ENCODE data around the gene DLG3. TPM values are rescaled to one million over a fixed set of nuclear protein-coding genes. Genes with fewer than 3 reads are reported as not detected.

The DLG3 gene
- polyA plus RNA-seq, 2 donors: 13.8 to 19.0 TPM

DNA sequence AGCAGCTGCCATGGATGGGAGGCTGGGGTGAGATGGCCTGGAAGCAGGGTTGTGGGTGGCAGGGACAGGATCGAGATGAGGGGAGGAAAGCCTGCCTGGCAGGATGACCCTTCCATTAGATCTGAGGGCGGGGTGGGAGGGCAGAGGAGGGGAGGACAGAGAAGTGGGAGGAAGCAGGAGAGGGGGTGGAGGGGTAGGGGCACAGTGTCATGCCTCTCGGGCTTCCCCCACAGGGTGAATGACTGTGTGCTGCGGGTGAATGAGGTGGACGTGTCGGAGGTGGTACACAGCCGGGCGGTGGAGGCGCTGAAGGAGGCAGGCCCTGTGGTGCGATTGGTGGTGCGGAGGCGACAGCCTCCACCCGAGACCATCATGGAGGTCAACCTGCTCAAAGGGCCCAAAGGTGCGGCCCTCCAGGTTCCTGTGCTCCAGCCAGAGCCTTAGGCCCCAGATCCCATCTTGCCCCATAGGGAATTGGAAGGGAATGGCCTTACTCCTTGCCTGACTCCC, 4.9 kb downstream of the DLG3 start:
- Histone ChIP-seq H3K36me3 (ENCODE audit: control insufficient read depth in 2 of 2, insufficient read depth in 2 of 2, low read length in 1 of 2) (no peaks in the 10 kb centered on the region), H3K27me3 (ENCODE audit: control insufficient read depth in 1 of 2, insufficient read depth in 2 of 2, low read length in 2 of 2) (peaks cover 2 to 7% of the 10 kb centered on the region in 2 donors), H3K27ac (ENCODE audit: low read depth in 2 of 2, low read length in 1 of 2) (no peak overlapping the region), H3K9me3 (ENCODE audit: control insufficient read depth in 2 of 2, insufficient read depth in 1 of 2, low read depth in 1 of 2, low read length in 1 of 2) (no peaks in the 10 kb centered on the region), H3K4me1 (ENCODE audit: control insufficient read depth in 2 of 2, insufficient read depth in 2 of 2, low read length in 1 of 2) (peaks cover 0 to 4% of the 10 kb centered on the region in 2 donors), H3K4me3 (ENCODE audit: low read depth in 1 of 2, low read length in 2 of 2) (no peak overlapping the region)
- 93 to 95% methylated on average over 12 to 14 of the region's 14 CpGs for WGBS, 2 donors

DNA sequence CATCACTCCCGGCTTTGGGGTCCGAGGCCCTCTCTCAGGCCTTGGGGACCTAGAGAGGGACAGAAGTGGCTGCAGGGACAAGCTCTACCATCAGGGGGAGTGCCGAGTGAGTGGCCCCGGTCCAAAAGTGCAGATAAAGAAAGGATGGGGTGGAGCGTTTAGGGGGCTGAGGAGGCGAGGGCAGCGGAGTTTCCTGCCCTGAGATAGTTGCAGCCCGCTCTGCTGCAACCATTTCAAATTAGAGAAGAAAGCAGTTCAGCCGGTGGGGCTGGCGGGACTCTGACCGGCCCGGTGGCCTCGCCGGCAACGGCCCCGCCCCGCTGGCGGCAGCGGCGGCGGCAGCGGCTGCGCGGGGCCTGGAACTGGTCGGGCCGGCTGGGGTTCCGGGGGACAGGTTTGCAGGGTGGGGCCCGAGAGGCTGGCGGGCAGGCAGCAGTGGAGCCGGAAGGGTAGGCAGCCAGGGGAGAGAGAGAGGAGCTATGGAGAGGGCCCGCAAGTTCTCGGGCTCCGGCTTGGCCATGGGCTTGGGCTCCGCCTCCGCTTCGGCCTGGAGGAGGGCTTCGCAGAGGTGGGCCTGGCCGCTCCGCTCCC, 7.6 kb downstream of the DLG3 start:
- 1 to 31% methylated on average over 31 to 39 of the region's 39 CpGs for WGBS, 2 donors
- peaks cover 0 to 3% of the 10 kb centered on the region in 2 donors for H3K27me3 ChIP-seq (ENCODE audit: control insufficient read depth in 1 of 2, insufficient read depth in 2 of 2, low read length in 2 of 2)
- H3K4me3 ChIP-seq (ENCODE audit: low read depth in 1 of 2, low read length in 2 of 2): peak overlapping the region; percentile 48 to 74

DNA sequence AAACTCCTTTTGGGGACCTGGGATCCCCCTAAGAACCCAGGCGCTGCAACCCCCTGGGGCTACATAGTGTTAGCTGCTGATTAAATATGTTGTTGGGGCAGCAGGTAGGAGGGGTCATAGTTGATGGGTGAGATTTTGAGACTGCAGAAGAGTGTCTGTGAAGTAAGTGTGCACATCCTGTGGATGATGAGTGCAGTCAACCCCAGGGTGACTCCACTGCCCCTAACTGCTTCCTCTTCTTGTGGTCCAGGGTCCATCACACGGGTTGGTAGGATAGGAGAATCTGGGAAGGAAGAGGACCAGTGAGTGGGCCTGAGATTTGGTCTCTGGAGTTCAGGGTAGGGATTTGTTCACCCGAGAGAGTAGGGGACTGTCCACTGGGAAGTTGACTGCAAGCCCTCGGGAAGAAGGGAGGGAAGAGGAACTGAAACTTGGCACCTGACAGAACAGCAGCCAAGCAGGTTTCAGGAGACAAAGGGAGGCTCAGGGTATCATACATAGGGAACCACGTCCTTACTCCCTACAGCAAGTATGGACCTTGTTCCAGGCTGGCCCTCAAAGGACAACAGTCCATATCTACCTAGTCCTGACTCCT, 8.5 kb downstream of the DLG3 start:
- peaks cover 0 to 4% of the 10 kb centered on the region in 2 donors for H3K4me1 ChIP-seq (ENCODE audit: control insufficient read depth in 2 of 2, insufficient read depth in 2 of 2, low read length in 1 of 2)
- H3K9me3 ChIP-seq (ENCODE audit: control insufficient read depth in 2 of 2, insufficient read depth in 1 of 2, low read depth in 1 of 2, low read length in 1 of 2): no peaks in the 10 kb centered on the region
- H3K4me3 ChIP-seq (ENCODE audit: low read depth in 1 of 2, low read length in 2 of 2): peak overlapping the region; percentile 48 to 74
- WGBS, 2 donors: 29 to 50% methylated on average over 5 of the region's 5 CpGs
- H3K27me3 ChIP-seq (ENCODE audit: control insufficient read depth in 1 of 2, insufficient read depth in 2 of 2, low read length in 2 of 2): peaks cover 0 to 3% of the 10 kb centered on the region in 2 donors
- H3K27ac ChIP-seq (ENCODE audit: low read depth in 2 of 2, low read length in 1 of 2): peak overlapping the region; percentile 88
- H3K36me3 ChIP-seq (ENCODE audit: control insufficient read depth in 2 of 2, insufficient read depth in 2 of 2, low read length in 1 of 2): no peaks in the 10 kb centered on the region

More for the DNA sequence above, 7.6 kb downstream of the DLG3 start:
- H3K9me3 ChIP-seq (ENCODE audit: control insufficient read depth in 2 of 2, insufficient read depth in 1 of 2, low read depth in 1 of 2, low read length in 1 of 2): no peaks in the 10 kb centered on the region
- H3K36me3 ChIP-seq (ENCODE audit: control insufficient read depth in 2 of 2, insufficient read depth in 2 of 2, low read length in 1 of 2): no peaks in the 10 kb centered on the region
- peak overlapping the region; percentile 88 for H3K27ac ChIP-seq (ENCODE audit: low read depth in 2 of 2, low read length in 1 of 2)
- H3K4me1 ChIP-seq (ENCODE audit: control insufficient read depth in 2 of 2, insufficient read depth in 2 of 2, low read length in 1 of 2): peaks cover 0 to 4% of the 10 kb centered on the region in 2 donors

DNA sequence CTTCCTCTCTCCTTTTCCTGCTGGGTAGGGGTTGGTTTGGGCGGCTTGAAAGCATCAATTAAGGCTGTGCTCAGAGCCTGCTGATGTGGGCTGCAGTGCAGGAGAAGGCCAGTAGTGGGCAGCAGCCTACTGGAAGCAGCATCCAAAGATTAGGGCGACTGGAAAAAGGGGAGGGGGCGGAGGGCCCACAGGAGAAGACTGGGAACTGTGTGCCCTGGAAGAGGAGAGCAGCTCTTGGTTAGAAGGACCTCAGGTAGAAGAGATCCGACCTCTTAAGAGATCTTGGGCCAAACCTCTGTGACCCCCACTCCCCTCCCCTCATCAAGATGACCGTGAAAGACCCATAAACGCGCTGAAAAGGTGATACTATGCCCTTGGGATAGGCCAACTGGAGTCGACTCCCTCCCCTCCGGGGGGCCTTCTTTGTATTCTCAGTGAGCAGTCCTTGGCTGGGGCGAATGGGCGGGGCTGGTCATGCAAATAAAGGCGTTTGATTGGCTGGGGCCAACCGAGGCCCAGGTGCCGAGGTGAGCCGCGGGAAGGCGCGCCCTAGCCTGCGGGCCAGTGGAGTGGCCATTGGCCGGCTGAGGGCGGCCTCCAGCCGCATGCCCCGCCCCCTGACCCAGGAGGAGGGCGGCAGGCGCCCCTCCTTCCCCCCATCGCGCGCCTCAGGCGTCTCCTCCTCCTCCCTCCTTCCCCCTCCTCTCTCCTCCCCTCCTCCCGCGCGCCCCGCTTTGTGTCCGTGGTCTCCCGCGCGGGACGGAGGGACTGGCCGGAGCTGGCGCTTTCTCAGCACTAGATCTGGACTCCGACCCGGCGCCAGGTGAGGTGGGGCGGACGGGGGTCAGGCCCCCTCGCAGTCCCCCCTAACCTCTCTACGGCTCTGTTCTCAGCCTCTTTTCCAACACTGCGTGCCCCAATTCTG, 10.1 kb downstream of the DLG3 start:
- Histone ChIP-seq H3K27ac (ENCODE audit: low read depth in 2 of 2, low read length in 1 of 2) (peak overlapping the region; percentile 80 to 83), H3K4me1 (ENCODE audit: control insufficient read depth in 2 of 2, insufficient read depth in 2 of 2, low read length in 1 of 2) (peaks cover 0 to 4% of the 10 kb centered on the region in 2 donors), H3K9me3 (ENCODE audit: control insufficient read depth in 2 of 2, insufficient read depth in 1 of 2, low read depth in 1 of 2, low read length in 1 of 2) (no peaks in the 10 kb centered on the region), H3K4me3 (ENCODE audit: low read depth in 1 of 2, low read length in 2 of 2) (peak overlapping the region; percentile 37 to 61), H3K27me3 (ENCODE audit: control insufficient read depth in 1 of 2, insufficient read depth in 2 of 2, low read length in 2 of 2) (peaks cover 0 to 3% of the 10 kb centered on the region in 2 donors), H3K36me3 (ENCODE audit: control insufficient read depth in 2 of 2, insufficient read depth in 2 of 2, low read length in 1 of 2) (no peaks in the 10 kb centered on the region)
- WGBS, 2 donors: 3 to 28% methylated on average over 36 to 46 of the region's 48 CpGs

DNA sequence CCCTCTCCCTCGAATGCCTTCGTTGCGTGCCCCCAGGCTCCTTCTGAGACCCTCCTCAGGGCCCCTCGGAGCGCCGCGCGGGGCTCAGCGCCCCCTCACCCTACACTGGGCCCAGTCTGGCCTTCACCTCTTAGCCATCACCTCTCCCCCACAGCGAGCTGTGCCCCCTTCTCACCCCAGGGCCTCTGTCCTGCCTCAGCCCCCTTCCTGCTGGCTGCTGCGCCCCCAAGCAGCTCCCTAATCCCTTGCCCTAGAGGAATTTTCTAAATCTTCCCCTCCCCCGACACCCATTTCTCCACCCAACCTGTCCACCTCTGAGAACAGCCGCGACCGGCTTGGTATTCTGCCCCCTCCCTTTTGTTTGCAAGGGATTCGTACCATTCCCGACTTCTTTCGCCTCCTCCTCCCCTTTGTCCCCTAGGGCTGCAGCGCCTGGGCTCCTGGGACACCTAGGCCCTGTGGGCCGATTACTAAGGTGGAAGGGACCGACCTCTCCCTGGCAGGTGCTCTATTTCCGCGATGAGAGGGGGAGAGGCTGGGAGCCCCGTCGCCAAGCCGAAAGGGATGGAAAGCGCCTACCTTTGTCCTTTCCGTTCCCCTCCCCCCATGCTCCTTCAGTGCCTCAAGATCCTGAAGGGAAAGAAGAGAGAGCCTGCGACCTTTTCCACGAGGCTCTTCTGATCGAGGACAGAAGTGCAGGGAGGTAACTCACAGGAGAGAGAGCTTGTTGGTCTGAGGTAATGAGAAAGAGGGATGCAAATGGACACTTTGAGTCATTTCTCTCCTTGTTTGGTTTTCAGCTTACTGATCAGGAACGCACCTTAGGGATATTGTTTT, 10.9 kb downstream of the DLG3 start:
- peaks cover 0 to 4% of the 10 kb centered on the region in 2 donors for H3K4me1 ChIP-seq (ENCODE audit: control insufficient read depth in 2 of 2, insufficient read depth in 2 of 2, low read length in 1 of 2)
- peak overlapping the region; percentile 80 to 83 for H3K27ac ChIP-seq (ENCODE audit: low read depth in 2 of 2, low read length in 1 of 2)
- H3K36me3 ChIP-seq (ENCODE audit: control insufficient read depth in 2 of 2, insufficient read depth in 2 of 2, low read length in 1 of 2): no peaks in the 10 kb centered on the region
- H3K27me3 ChIP-seq (ENCODE audit: control insufficient read depth in 1 of 2, insufficient read depth in 2 of 2, low read length in 2 of 2): no peaks in the 10 kb centered on the region
- H3K9me3 ChIP-seq (ENCODE audit: control insufficient read depth in 2 of 2, insufficient read depth in 1 of 2, low read depth in 1 of 2, low read length in 1 of 2): no peaks in the 10 kb centered on the region
- peak overlapping the region; percentile 37 to 61 for H3K4me3 ChIP-seq (ENCODE audit: low read depth in 1 of 2, low read length in 2 of 2)
- WGBS, 2 donors: 14 to 31% methylated on average over 32 of the region's 32 CpGs

DNA sequence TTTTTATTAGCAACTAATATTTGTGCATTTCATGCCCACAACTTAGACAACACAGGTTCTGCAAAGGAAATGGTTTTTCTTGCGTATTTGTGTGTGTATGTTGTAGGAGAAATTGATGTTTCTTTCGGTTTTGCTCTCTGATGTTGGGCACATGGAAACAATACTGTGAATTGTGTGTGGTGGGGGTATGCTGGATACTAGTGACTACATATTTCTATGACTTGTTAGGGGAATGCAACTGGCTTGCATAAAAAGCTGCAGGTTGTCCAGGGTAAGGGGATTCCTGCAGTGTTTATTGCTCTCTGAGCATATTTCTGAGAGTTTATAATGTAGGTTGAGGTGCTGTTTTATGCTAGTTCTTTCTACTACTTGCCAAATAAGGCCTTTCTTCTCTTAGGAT, 11.6 kb downstream of the DLG3 start:
- Histone ChIP-seq H3K27me3 (ENCODE audit: control insufficient read depth in 1 of 2, insufficient read depth in 2 of 2, low read length in 2 of 2) (no peaks in the 10 kb centered on the region), H3K27ac (ENCODE audit: low read depth in 2 of 2, low read length in 1 of 2) (no peak overlapping the region), H3K4me1 (ENCODE audit: control insufficient read depth in 2 of 2, insufficient read depth in 2 of 2, low read length in 1 of 2) (peaks cover 0 to 4% of the 10 kb centered on the region in 2 donors), H3K4me3 (ENCODE audit: low read depth in 1 of 2, low read length in 2 of 2) (peak overlapping the region in 1 of 2 donors; percentile 37), H3K9me3 (ENCODE audit: control insufficient read depth in 2 of 2, insufficient read depth in 1 of 2, low read depth in 1 of 2, low read length in 1 of 2) (no peaks in the 10 kb centered on the region), H3K36me3 (ENCODE audit: control insufficient read depth in 2 of 2, insufficient read depth in 2 of 2, low read length in 1 of 2) (no peaks in the 10 kb centered on the region)
- 22 to 31% methylated on average over 2 of the region's 2 CpGs for WGBS, 2 donors

DNA sequence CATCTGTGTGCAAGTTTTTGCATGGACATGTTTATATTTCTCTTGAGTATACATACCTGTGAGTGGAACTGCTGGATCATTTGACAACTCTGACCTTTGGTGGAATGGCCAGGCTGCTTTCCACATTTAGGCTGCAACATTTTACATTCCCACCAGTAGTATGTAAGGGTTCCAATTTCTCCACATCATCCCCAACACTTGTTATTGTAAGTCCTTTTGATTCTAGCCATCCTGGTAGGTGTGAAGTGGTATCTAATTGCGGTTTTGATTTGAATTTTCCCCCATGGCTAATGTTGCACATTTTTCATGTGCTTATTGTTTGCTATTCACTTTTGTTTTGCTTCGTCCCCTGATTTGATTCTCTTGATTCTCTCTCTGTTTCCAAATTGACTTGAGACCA, 16.4 kb downstream of the DLG3 start:
- Histone ChIP-seq H3K4me3 (ENCODE audit: low read depth in 1 of 2, low read length in 2 of 2) (no peak overlapping the region), H3K36me3 (ENCODE audit: control insufficient read depth in 2 of 2, insufficient read depth in 2 of 2, low read length in 1 of 2) (no peaks in the 10 kb centered on the region), H3K27me3 (ENCODE audit: control insufficient read depth in 1 of 2, insufficient read depth in 2 of 2, low read length in 2 of 2) (no peaks in the 10 kb centered on the region), H3K9me3 (ENCODE audit: control insufficient read depth in 2 of 2, insufficient read depth in 1 of 2, low read depth in 1 of 2, low read length in 1 of 2) (no peaks in the 10 kb centered on the region), H3K27ac (ENCODE audit: low read depth in 2 of 2, low read length in 1 of 2) (no peak overlapping the region), H3K4me1 (ENCODE audit: control insufficient read depth in 2 of 2, insufficient read depth in 2 of 2, low read length in 1 of 2) (no peaks in the 10 kb centered on the region)
- 68 to 95% methylated on average over 2 of the region's 2 CpGs for WGBS, 2 donors

DNA sequence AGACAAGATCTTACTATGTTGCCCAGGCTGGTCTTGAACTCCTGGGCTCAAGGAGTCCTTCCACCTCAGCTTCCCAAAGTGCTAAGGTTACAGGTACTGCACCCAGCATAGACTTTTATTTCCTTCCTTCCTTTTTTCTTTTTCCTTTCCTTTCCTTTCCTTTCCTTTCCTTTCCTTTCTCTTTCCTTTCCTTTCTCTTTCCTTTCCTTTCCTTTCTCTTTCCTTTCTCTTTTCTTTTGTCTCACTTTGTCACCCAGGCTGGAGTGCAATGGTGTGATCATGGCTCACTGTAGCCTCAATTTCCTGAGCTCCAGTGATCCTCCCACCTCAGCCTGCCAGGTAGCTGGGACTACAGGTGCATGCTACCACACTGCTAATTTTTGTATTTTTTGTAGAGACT, 19.4 kb downstream of the DLG3 start:
- Histone ChIP-seq H3K27ac (ENCODE audit: low read depth in 2 of 2, low read length in 1 of 2) (no peak overlapping the region), H3K4me3 (ENCODE audit: low read depth in 1 of 2, low read length in 2 of 2) (no peak overlapping the region)

DNA sequence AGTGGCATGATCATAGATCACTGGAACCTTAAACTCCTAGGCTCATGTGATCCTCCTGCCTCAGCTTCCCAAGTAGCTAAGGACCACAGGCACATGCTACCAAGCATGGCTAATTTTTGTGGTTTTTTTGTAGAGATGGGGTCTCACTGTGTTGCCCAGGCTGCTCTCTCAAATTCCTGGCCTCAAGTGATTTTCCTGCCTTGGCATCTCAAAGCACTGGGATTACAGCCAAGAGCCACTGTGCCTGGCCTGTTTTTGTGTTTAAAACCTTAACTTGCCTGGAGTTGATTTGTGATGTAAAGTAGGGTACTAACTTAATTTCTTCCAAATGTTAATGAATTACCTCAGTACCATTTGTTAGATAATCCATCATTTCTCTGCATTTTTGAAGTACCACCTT, 22.3 kb downstream of the DLG3 start:
- Histone ChIP-seq H3K27ac (ENCODE audit: low read depth in 2 of 2, low read length in 1 of 2) (no peak overlapping the region), H3K27me3 (ENCODE audit: control insufficient read depth in 1 of 2, insufficient read depth in 2 of 2, low read length in 2 of 2) (no peaks in the 10 kb centered on the region), H3K4me1 (ENCODE audit: control insufficient read depth in 2 of 2, insufficient read depth in 2 of 2, low read length in 1 of 2) (no peaks in the 10 kb centered on the region), H3K36me3 (ENCODE audit: control insufficient read depth in 2 of 2, insufficient read depth in 2 of 2, low read length in 1 of 2) (no peaks in the 10 kb centered on the region), H3K9me3 (ENCODE audit: control insufficient read depth in 2 of 2, insufficient read depth in 1 of 2, low read depth in 1 of 2, low read length in 1 of 2) (no peaks in the 10 kb centered on the region), H3K4me3 (ENCODE audit: low read depth in 1 of 2, low read length in 2 of 2) (no peak overlapping the region)

More for the DNA sequence above, 19.4 kb downstream of the DLG3 start:
- H3K36me3 ChIP-seq (ENCODE audit: control insufficient read depth in 2 of 2, insufficient read depth in 2 of 2, low read length in 1 of 2): no peaks in the 10 kb centered on the region
- H3K4me1 ChIP-seq (ENCODE audit: control insufficient read depth in 2 of 2, insufficient read depth in 2 of 2, low read length in 1 of 2): no peaks in the 10 kb centered on the region
- H3K9me3 ChIP-seq (ENCODE audit: control insufficient read depth in 2 of 2, insufficient read depth in 1 of 2, low read depth in 1 of 2, low read length in 1 of 2): no peaks in the 10 kb centered on the region
- H3K27me3 ChIP-seq (ENCODE audit: control insufficient read depth in 1 of 2, insufficient read depth in 2 of 2, low read length in 2 of 2): no peaks in the 10 kb centered on the region
